ENCODE data around the gene DNM3.

The DNM3 gene

DNA sequence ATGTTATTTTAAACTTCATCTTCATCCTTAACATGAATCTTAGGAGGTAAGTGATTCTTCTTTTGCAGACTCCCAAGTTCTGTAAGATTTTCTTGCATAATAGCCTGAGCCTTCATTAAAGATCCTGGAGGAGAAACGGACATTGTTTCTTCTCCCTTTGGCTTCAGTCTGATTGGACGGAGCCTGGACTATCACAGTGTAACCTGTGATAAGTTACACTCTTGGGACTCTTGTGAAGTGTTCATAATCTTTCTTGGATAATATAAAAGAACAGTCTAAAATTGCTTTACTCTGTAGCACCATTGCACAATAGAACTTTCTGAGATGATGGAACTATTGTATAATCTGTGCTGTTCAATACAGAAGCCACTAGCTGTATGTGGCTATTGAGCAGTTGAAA lies 244.8 kb downstream of the DNM3 start:
- no peak for DNase-seq (ENCODE audit: low read depth in 2 of 2, low spot score in 1 of 2)

DNA sequence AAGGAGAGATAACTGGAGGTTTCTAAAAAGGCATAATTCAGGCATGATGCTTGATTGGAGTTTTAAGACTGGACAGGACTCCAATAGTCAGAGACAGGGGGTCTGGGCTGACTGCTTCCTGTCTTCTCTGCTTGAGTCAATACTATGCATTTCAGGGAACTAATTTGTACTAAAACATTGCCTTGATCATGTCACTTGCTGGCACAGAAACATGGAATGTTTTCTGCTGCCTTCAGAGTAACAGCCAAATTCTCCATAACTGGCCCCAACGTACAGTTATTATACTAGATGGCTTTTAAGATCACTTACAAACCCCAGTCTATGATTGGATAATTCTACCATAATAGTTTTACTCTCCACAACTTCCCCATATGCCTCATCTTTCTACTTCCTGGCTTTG lies 247.0 kb downstream of the DNM3 start:
- no peak for DNase-seq (ENCODE audit: low read depth in 2 of 2, low spot score in 1 of 2)

DNA sequence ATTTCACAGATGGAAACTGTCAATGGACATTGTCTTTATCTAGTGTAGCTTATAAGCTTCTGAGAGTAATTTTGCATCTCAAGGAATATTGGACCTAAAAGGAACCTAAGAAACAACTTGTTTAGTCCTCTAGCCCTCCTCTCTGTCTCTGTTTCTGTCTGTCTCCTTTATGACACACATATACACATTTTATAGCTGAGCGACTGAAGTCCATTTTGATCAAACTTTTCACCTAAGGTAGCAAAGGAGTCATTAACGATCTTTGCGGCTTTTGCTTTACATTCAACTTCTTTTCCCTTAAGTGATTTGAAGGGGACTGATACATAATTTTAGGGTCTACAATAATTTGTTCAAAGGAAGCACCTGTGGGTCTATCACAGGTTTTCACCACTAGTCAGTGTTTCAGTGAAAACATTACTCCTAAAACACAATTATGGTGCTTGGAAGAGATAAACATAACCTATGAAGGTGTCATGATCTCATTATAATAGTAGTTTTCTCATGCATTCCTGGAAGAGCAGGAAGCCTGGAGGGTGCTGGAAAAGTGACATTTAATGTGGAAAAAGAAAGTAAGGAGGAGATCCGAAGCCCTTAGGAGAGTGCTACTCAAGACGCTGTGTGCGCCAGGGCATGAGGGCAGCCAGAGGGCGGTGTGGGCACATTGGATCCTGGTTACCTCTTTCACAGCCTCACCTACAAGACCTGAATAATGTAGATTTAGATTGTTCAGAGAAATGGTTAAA lies 248.6 kb downstream of the DNM3 start:
- DNase-seq (ENCODE audit: low read depth in 2 of 2, low spot score in 1 of 2): peak; percentile 5 to 11

DNA sequence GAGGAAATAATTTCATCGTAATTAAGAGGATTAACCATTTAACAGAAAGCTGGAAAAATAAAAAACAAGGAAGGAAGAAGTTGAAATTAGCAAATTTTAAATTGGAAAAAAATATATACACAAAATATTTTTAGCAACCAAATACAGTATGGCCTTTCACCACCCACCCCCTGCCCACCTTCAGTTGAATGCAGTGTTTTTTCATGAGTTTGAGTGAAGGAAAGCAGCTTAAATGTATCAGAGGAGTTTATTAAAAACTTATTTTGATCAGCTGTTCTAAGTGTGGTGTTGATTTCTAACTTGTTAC lies 249.2 kb downstream of the DNM3 start:
- DNase-seq (ENCODE audit: low read depth in 2 of 2, low spot score in 1 of 2): no peak

DNA sequence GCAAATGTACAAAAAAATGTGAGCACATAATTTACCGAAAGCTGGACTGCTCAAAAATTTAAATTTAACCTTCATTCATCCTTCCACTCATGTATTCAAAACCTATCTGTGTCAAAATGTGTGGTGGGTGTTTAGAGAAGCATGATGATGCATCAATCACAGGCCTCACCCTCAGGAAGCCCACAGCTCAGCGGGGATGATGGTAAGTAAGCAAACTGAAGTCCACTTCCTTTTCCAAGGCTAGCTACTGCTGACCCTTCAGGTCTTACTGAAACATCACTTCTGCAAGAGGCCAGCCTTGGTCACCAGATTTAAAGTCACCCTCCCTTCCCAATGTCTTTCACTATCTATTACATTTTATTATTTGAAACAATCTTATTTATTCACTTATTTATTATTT lies 254.5 kb downstream of the DNM3 start:
- no peak for DNase-seq (ENCODE audit: low read depth in 2 of 2, low spot score in 1 of 2)

DNA sequence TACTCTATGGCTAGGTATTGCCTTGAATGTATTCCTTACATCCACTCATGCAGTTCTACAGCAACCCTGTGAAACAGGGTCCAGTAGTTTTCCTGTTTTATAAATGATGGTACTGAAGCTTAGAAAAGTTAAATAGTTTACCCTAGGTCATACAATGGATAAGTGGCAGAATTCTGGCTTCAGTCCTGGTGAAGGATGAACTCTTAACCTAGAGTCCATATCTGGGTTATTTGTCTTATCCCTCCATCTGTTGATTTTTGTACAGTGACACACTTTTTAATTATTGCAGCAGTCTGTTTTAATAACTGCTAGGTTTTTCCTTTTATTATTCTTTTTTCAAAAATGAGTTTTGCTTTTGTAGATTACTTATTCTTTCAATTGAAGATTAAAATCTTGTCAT lies 263.9 kb downstream of the DNM3 start:
- no peak for DNase-seq (ENCODE audit: low read depth in 2 of 2, low spot score in 1 of 2)

DNA sequence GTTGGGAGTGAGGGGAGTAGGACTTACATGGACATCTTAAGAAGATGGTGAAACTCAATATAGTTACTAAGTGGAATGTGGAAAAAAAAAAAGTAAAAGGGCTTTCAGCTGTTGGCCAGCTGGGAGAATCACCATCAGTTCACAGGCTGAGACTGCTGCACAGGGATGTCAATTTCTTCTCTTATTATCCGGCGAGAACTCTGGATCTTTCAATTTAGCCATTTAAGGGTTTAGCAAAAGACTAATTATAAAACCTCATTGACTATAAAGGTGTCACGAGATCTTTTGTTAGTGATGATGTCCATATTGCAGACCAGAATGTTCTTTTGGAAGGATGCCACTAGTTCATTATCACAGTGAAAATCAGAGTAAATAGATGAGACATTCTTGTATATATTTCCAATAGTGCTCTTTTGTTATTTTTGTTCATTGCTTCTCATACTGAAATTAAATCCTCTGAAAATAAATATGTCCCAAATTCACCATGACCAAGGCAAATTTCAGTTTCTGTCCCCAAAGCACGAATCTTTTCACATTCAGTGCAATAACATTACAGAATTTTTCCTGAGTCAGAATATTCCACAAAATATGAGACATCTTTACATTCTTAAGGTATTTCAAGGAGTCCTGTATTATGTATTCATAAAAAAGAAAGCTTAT lies 266.1 kb downstream of the DNM3 start:
- no peak for DNase-seq (ENCODE audit: low read depth in 2 of 2, low spot score in 1 of 2)

DNA sequence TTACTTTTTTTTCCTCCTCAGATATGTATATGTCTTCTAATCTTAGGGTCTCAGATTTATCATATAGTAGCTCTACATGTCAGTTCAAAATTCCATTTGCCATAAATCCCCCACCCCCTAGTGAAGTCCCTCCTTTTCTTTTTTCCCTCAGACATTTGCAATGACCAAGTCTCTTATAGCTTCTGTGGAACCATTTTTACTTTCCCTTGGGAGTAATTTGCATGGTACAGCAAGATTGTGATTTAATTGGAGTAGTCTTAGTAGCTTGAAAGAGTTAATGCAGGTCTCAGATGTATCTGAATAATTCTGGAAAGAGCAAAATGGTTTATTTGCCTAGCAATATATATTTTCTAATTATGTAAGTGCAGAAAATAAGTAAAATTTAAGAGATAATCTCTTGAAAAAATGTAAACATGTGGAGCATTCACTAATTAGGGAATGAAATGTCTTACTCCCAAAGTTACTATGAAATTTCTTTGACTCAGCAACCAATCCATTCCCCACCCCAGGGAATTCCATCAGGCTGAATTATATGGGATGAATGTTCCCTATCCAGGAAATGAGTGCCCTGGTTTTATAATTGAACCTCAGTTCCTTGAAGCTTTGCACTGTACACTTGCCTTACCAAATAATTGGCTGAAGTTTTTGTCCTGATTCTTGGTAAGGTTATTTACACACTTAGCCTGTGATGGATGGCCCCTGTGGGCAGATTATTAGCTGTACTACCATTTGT lies 267.0 kb downstream of the DNM3 start:
- no peak for DNase-seq (ENCODE audit: low read depth in 2 of 2, low spot score in 1 of 2)

DNA sequence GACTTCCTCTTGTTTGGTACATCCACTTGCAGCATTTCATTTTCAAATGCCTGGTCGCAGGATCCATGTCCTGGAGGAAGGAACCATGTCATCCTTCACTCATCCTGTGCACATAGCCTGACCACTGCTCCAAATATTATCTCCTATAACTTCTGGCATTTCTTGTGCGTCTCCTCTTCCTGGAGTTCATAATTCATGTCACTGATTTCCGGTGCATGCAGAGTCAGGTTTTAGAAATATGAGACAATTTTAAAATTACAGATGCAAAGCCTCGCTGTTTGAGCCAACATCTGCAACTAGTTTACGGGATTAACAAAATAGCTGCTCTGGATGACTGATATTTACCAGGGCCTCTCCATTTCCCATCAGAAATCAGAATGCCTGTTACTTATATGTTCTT lies 268.1 kb downstream of the DNM3 start:
- no peak for DNase-seq (ENCODE audit: low read depth in 2 of 2, low spot score in 1 of 2)

DNA sequence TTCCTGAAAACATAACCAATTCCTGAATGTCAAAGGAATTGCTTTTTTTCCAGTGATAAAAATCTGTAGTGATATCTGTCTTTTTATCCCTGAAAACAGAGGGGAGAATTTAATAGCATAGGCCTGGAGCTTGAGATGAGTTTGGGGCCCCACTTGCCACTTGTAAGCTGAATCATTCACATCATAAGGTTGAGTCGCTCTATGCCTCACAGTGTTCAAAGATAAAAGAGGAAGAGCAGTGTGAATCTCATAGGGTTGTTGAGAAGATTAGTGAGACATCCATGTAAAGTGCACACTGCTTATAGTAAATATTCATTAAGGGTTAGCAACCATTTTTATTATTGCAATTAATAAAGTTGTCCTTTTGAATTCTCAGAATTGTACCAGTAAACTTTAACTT lies 271.3 kb downstream of the DNM3 start:
- DNase-seq (ENCODE audit: low read depth in 2 of 2, low spot score in 1 of 2): no peak

DNA sequence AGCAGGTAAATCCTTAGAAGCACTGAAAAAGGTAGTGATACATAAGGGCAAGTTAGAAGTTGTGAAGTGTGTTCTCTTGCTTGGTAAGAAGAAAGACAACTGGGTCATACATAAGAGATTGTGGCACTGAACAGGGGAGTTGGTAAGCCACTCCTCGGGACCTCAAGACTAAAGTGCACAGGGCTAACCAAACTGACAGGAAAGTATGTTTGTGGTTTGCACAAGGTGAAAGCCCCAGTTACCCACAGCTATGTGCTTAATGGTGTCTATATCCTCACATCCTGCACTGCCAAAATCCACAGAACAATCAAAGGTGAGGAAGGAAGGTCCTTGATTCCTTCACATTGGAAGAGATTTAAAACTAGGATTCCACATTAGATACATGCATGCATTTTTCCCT lies 276.5 kb downstream of the DNM3 start:
- no peak for DNase-seq (ENCODE audit: low read depth in 2 of 2, low spot score in 1 of 2)

DNA sequence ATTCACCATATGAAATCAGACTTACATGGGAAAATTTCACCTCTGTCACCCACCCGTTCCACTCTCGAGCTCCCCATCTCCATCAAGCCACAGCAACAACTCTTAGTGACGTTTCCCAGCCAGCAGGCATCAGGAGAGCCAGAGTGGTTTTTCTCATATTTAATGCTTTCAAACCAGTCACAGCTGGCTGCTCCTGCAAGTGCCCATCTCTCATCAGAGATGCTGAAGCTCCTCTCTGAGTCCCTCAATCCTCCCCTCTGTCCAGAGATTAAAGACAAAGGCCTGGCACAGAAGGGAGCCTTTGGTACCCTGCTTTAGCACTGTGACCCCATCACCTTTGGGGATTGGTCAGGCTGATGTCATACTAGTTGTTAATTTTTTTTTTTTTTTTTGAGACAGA lies 277.3 kb downstream of the DNM3 start:
- no peak for DNase-seq (ENCODE audit: low read depth in 2 of 2, low spot score in 1 of 2)

DNA sequence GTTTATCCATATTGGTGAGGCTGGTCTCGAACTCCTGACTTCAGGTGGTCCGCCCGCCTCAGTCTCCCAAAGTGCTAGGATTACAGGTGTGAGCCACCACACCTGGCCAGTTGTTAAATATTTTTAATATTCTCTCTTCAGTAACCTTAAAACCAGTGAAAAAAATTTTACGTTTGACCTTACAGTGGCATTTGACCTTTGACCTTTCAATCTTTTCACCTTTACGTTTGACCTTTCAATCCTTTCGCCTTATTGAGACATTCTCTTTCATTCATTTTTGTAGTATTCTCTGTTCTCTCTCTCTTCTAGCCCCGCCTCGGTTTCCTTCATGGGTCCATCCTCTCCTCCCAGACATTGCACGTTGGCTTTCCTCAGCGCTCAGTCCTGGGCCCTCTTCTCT lies 277.9 kb downstream of the DNM3 start:
- DNase-seq (ENCODE audit: low read depth in 2 of 2, low spot score in 1 of 2): no peak

DNA sequence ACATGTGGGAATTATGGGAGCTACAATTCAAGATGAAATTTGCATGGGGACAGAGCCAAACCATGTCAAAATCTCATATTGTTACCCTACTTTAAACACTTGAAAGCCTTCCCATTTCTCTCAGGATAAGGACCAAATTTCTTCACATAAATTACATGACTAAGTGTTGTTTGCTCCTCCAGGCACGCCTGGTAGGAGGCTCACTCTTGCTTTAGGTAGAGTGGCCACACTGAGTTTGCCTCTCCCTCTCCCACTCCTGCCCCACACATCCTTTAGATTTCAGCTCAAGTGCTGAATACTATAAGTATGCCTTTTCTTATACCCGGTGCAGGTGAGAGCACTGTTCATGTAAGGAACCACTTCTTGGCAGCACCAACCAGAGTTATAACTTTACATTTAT lies 279.1 kb downstream of the DNM3 start:
- no peak for DNase-seq (ENCODE audit: low read depth in 2 of 2, low spot score in 1 of 2)

DNA sequence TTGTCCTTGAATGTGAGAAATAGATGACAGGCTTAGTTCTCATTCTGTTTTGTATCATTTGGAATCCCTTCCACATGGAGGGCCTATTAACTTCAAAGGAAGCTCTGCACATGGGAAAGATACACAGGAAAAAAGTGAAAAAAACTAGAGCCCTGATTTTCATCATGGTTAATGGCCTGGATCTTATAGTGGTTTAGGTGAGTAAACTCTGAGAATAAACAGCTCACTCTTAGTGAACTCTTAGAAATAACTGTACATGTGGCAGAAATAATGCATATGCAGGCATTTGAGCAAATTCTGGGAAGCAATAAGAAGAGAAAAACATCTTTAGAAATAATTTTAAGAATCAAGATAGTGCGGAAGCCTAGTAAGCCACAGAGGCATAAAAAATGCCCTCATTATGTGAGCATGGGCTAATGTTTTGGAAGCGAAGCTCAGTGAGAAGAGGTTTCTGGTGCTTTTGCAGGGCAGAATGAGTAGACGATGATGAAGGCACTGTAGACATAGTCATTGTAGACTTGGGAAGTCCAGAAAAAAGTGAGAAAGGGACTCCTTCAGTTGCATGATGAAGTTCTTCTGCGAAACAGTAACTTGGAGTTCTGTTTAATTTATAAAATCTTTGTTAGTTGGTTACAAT lies 279.9 kb downstream of the DNM3 start:
- DNase-seq (ENCODE audit: low read depth in 2 of 2, low spot score in 1 of 2): no peak

DNA sequence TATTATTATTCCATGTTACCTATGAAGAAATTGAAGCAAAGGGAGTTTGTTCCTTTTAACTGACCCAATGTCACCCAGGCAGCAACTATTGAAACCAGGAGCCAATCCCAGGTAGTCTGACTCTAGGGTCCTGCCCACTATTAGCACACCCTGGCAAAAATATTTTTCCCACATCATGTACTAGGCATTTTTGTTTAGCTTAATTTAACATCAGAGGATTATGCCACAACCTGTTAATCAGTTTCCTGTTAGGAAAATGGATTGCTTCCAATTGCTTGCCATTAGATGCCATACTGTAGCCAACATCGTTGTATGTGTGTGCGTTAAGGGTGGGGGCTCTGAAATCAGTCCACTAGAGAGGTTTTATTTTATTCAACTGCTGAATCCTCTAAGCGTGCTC lies 281.1 kb downstream of the DNM3 start:
- DNase-seq (ENCODE audit: low read depth in 2 of 2, low spot score in 1 of 2): no peak

DNA sequence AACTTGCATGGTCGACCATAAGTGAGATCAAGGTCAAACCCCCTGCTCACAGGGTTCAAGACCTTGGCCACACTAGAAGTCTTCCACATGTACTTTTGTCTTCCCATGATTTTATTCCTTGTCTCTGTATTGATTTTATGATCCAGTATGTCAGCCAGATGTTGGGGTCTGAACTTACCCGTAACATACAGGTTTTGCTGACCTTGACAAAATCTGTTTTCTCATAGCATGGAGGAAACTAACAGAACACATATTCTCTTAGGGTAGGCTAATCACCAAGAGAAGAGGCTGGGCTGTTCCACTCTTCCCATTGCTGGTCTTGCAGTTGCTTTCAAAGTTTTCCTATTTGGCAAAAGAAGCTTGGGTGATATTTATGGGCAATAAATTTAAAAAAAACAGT lies 284.0 kb downstream of the DNM3 start:
- DNase-seq (ENCODE audit: low read depth in 2 of 2, low spot score in 1 of 2): no peak

DNA sequence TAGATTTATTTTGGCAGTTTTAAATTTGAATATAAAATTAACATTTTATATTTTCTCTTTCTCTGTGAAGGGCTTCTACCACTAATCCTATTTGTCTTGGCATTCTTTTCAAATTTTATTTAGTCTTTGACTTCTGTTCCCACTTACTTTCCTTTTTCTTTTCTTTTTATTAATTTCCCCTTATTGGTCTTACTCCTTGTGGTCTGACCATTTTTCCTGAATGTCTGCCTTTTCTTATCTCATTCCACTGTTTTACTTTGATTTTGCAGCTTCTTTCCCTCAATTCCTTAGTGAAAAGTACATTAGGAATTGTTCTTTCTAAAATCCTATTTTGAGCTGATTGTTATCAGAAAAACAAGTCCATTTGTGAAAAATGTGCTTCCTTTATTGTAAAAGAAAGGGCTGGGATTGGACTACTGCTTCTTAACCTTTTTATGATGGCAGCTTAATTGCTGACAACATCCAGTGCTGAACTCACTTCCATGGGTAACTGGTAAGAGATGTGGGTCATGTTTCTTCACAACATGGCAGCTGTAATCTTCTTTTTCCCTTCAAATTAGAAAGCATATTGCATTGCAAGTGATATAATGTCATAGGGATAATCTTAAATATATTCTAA lies 284.6 kb downstream of the DNM3 start:
- DNase-seq (ENCODE audit: low read depth in 2 of 2, low spot score in 1 of 2): no peak

DNA sequence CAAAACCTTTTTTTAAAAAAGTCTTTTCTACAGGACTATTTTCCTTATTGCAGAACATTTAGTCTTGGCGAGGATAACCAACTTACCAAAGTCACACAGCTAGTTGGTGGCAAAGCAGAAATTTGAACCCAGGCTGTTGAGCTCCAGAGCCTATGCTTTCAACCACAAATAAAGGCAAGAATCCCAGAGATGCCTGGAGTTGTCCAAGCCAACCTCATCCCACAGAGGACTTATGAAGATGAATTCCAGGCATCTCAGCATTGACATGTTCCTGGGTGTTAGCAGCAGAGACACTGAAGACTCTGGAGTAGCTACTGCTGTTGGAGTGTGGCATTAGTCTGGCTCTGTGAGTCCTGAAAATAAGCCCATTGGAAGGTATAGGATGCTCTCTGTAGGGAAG lies 291.5 kb downstream of the DNM3 start:
- DNase-seq (ENCODE audit: low read depth in 2 of 2, low spot score in 1 of 2): no peak

DNA sequence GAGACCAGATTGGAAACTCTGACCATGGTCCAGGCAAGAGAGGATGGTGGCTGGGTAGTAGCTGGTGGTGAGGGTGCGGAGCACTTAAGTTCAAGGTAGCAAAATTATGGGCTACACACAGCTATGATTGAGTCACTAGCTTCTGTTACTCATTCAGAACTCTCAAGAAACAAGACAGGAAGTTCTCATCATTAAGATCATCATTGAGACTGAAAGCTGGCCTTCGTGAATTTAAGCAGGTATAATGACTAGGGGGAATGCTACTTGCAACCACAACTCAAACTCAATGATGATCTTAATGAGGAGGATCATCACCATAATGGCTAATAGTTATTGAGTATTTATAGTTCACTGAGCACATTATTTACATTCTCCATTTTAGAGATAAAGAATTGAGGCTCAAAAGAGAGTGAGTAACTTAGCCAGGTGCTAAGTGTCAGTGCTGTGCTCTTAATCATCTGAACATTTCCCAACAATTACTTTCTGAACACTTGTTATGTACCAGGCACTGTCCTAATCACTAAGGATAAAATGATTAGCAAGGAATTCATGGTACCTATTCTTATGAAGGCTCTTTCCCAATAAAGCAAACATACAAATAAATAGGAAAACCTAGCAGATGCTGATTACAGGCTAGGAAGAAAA lies 292.9 kb downstream of the DNM3 start:
- DNase-seq (ENCODE audit: low read depth in 2 of 2, low spot score in 1 of 2): no peak

DNA sequence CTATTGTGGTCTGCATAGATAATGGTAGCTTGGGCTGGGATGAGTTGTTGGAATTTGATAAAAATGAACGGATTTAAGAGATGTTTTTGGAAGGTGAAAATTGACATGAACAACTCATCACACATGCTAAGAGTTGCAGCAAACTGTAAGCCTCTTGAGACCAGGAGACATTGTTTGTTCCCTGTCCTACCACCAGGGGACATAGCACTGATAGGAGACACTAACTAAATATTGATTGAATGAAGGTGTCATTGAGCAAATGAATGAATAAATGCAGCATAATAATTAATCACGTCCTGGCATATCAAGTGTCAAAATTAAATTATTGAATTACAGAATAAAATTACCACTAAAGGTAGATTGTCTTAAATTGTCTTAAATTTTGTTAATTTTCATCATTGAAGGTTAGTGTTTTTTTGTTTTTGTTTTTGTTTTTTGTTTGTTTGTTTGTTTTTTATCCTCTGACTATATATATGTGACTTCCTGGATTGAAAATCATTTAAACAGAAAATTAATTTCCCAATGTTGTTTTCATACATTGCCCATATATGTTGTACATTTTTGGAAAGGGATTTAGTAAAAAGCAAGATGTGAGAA lies 293.9 kb downstream of the DNM3 start:
- DNase-seq (ENCODE audit: low read depth in 2 of 2, low spot score in 1 of 2): no peak
